DOHH2 (cell line): Measurements from ENCODE around the gene HHATL.

Experiments used
- EZH2phosphoT487 ChIP-seq: fragments of 200-600 bp; sonication (generic); IDR thresholded peaks from 2 replicates; pipeline ENCODE4 v1.6.1; 2017; ENCODE audit warnings: borderline replicate concordance, mild to moderate bottlenecking, antibody characterized with exemption, low read length, moderate library complexity, mixed read lengths
- TF ChIP-seq, protein P1 (sequence below): fragments of 200-600 bp; sonication (generic); IDR thresholded peaks from one replicate; pipeline ENCODE4 v1.5.1; 2014; ENCODE audit warnings: antibody characterized with exemption, mild to moderate bottlenecking, low read depth, low read length; ENCODE audit not compliant: poor library complexity, severe bottlenecking

DNA sequence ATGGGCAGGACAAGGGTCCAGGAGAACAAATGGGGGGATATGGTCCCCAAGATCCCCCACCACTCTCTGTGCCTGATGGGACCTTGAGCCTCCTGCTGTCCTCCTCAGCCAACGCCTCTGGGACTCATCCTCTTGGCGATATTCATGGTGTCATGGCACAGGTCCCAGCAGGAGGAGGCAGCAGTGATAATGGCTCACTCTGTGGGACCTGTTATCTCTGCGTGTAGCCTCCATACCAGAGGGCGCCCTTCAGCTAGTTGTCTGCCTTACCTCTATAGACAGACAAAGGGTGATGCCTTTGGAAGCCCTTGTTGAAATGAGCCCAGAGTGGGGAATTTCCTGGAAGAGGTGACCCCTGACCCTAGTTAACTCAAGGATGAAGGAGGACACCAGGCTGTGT lies 41.7 kb downstream of the HHATL start:
- TF ChIP-seq, protein P1, sequence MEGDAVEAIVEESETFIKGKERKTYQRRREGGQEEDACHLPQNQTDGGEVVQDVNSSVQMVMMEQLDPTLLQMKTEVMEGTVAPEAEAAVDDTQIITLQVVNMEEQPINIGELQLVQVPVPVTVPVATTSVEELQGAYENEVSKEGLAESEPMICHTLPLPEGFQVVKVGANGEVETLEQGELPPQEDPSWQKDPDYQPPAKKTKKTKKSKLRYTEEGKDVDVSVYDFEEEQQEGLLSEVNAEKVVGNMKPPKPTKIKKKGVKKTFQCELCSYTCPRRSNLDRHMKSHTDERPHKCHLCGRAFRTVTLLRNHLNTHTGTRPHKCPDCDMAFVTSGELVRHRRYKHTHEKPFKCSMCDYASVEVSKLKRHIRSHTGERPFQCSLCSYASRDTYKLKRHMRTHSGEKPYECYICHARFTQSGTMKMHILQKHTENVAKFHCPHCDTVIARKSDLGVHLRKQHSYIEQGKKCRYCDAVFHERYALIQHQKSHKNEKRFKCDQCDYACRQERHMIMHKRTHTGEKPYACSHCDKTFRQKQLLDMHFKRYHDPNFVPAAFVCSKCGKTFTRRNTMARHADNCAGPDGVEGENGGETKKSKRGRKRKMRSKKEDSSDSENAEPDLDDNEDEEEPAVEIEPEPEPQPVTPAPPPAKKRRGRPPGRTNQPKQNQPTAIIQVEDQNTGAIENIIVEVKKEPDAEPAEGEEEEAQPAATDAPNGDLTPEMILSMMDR, result peak; percentile 39
- TF ChIP-seq EZH2phosphoT487, result no peak
